Measurements from ENCODE around the gene PTPRC.

DNA sequence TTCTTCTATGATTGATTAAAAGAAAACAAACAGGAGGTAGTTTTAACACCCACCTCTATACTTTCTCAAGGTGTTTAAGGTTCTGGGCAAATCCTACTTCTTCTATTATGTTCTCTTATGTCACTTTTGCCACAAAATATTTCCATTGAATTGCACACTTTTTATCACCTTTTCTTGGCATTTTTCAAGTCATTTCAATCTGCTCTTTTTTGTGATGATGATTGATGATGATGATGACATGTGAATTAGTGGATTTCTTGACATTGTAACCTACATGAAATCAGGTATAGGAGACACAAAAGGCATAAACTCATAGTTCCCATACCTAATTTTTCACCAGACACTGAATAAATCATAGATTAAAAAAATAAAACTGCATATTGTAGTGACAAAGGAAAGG, 4.1 kb downstream of the PTPRC start:
- TF ChIP-seq POLR2A (IDR thresholded peaks at IDR 0.05; ENCODE audit: low read depth, low read length) (no peak), POLR2AphosphoS5 (IDR thresholded peaks at IDR 0.05; ENCODE audit: low read depth, low read length) (no peak)

Measured in GM12892 (cell line).